SK-N-SH treated with all-trans-retinoic acid at 6 μM for 48 hours (cell line): Measurements from ENCODE around the gene KLF2.

Experiments
- ATAC-seq: fragments of 200-7000 bp; cut with Tn5 transposase; 3 replicates; pipeline ENCODE4 v1.9.1; 2020; ENCODE audit warnings: mild to moderate bottlenecking, moderate library complexity
- ARNTL ChIP-seq: fragments of 450-650 bp; formaldehyde crosslinking; IDR thresholded peaks from 2 replicates; pipeline ENCODE4 v1.5.0; 2020; ENCODE audit warnings: low read depth, mild to moderate bottlenecking, moderate library complexity, borderline replicate concordance
- BACH2 ChIP-seq: fragments of 250-450 bp; sonication (Bioruptor Pico); IDR thresholded peaks from 2 replicates; pipeline ENCODE4 v1.9.0; 2021; ENCODE audit warnings: mild to moderate bottlenecking, borderline replicate concordance
- CREB5 ChIP-seq: fragments of 250-450 bp; sonication (Bioruptor Pico); IDR thresholded peaks from 2 replicates; pipeline ENCODE4 v1.5.1; 2020; ENCODE audit warnings: low read depth, mild to moderate bottlenecking, moderate library complexity
- CSDC2 ChIP-seq: fragments of 250-450 bp; sonication (Bioruptor Pico); IDR thresholded peaks from 2 replicates; pipeline ENCODE4 v1.5.0; 2020; ENCODE audit warnings: mild to moderate bottlenecking, moderate library complexity
- CSRNP3 ChIP-seq: fragments of 250-450 bp; sonication (Bioruptor Pico); IDR thresholded peaks from 2 replicates; pipeline ENCODE4 v1.5.1; 2021; ENCODE audit warnings: mild to moderate bottlenecking, moderate library complexity
- ESRRG ChIP-seq: fragments of 250-450 bp; sonication (Bioruptor Pico); IDR thresholded peaks from 2 replicates; pipeline ENCODE4 v1.6.1; 2021; ENCODE audit warnings: mild to moderate bottlenecking
- GLIS3 ChIP-seq: fragments of 250-450 bp; sonication (Bioruptor Pico); IDR thresholded peaks from 2 replicates; pipeline ENCODE4 v1.5.0; 2020; ENCODE audit warnings: mild to moderate bottlenecking, moderate library complexity
- ISL1 ChIP-seq: fragments of 250-450 bp; sonication (Bioruptor Pico); IDR thresholded peaks from 2 replicates; pipeline ENCODE4 v2.1.2; 2022; ENCODE audit warnings: mild to moderate bottlenecking, moderate library complexity
- OSR1 ChIP-seq: fragments of 250-450 bp; sonication (Bioruptor Pico); IDR thresholded peaks from 2 replicates; pipeline ENCODE4 v1.8.0; 2022; ENCODE audit warnings: moderate library complexity, mild to moderate bottlenecking, inconsistent platforms
- PATZ1 ChIP-seq: fragments of 250-450 bp; sonication (Bioruptor Pico); IDR thresholded peaks from 2 replicates; pipeline ENCODE4 v1.8.0; 2020; ENCODE audit warnings: mild to moderate bottlenecking, moderate library complexity, borderline replicate concordance
- POU6F1 ChIP-seq: fragments of 250-450 bp; sonication (Bioruptor Pico); IDR thresholded peaks from 2 replicates; pipeline ENCODE4 v1.8.0; 2021; ENCODE audit warnings: low read depth, mild to moderate bottlenecking, moderate library complexity, borderline replicate concordance
- PPARA ChIP-seq: fragments of 250-450 bp; sonication (Bioruptor Pico); IDR thresholded peaks from 2 replicates; pipeline ENCODE4 v1.5.0; 2020; ENCODE audit warnings: mild to moderate bottlenecking, borderline replicate concordance
- RARB ChIP-seq: fragments of 250-450 bp; sonication (Bioruptor Pico); IDR thresholded peaks from 2 replicates; pipeline ENCODE4 v1.8.0; 2021; ENCODE audit warnings: mild to moderate bottlenecking, moderate library complexity
- SNAI2 ChIP-seq: fragments of 250-450 bp; sonication (Bioruptor Pico); IDR thresholded peaks from 2 replicates; pipeline ENCODE4 v1.5.0; 2020; ENCODE audit warnings: mild to moderate bottlenecking, moderate library complexity
- TCF4 ChIP-seq: fragments of 250-450 bp; sonication (Bioruptor Pico); IDR thresholded peaks from 2 replicates; pipeline ENCODE4 v1.8.0; 2021; ENCODE audit warnings: mild to moderate bottlenecking, moderate library complexity, borderline replicate concordance
- ZC3H10 ChIP-seq: fragments of 250-450 bp; sonication (Bioruptor Pico); IDR thresholded peaks from 2 replicates; pipeline ENCODE4 v1.5.1; 2021; ENCODE audit warnings: mild to moderate bottlenecking, moderate library complexity
- ZFP3 ChIP-seq: fragments of 250-450 bp; sonication (Bioruptor Pico); IDR thresholded peaks from 2 replicates; pipeline ENCODE4 v1.5.0; 2020; ENCODE audit warnings: mild to moderate bottlenecking, moderate library complexity
- ZFP30 ChIP-seq: fragments of 450-650 bp; formaldehyde crosslinking; IDR thresholded peaks from 2 replicates; pipeline ENCODE4 v1.5.0; 2022; ENCODE audit warnings: mild to moderate bottlenecking, moderate library complexity
- ZNF8 ChIP-seq: fragments of 450-650 bp; formaldehyde crosslinking; IDR thresholded peaks from 2 replicates; pipeline ENCODE4 v1.5.0; 2020; ENCODE audit warnings: mild to moderate bottlenecking, moderate library complexity

The KLF2 gene

GRCh38 chr19:16285769-16286498 lies 38.7 kb upstream of the KLF2 start:
- peak; percentile 68 for ATAC-seq
- TF ChIP-seq ARNTL (CRISPR knock-in tag) = no peak
- no peak for TF ChIP-seq ZFP3
- TF ChIP-seq ZC3H10 (CRISPR knock-in tag) = no peak
- TF ChIP-seq ISL1 = no peak
- no peak for TF ChIP-seq CSDC2 (CRISPR knock-in tag)
- no peak for TF ChIP-seq ZNF8
- TF ChIP-seq CSRNP3 (CRISPR knock-in tag) = no peak
- no peak for TF ChIP-seq OSR1
- TF ChIP-seq CREB5 (CRISPR knock-in tag) = no peak
- no peak for TF ChIP-seq GLIS3
- TF ChIP-seq POU6F1 (CRISPR knock-in tag) = no peak
- no peak for TF ChIP-seq RARB (CRISPR knock-in tag)
- TF ChIP-seq PATZ1 (CRISPR knock-in tag) = no peak
- TF ChIP-seq TCF4 = no peak
- no peak for TF ChIP-seq BACH2
- TF ChIP-seq ESRRG (CRISPR knock-in tag) = no peak

- no peak for TF ChIP-seq ISL1
- no peak for TF ChIP-seq BACH2
- no peak for TF ChIP-seq SNAI2 (CRISPR knock-in tag)
- TF ChIP-seq ZFP30 = no peak
- no peak for TF ChIP-seq CREB5 (CRISPR knock-in tag)
- TF ChIP-seq CSDC2 (CRISPR knock-in tag) = no peak
- no peak for TF ChIP-seq TCF4
- TF ChIP-seq PPARA (CRISPR knock-in tag) = no peak
- no peak for TF ChIP-seq ZFP3
- ATAC-seq = no peak
Observed at GRCh38 chr19:16288544-16288943, 36.1 kb upstream of the KLF2 start.

- no peak for ATAC-seq
Observed at GRCh38 chr19:16289594-16289993, 35.0 kb upstream of the KLF2 start.

More at GRCh38 chr19:16289594-16289993, 35.0 kb upstream of the KLF2 start:
- TF ChIP-seq CSDC2 (CRISPR knock-in tag) (no peak), ESRRG (CRISPR knock-in tag) (no peak), GLIS3 (no peak), ISL1 (no peak), ARNTL (CRISPR knock-in tag) (no peak), CREB5 (CRISPR knock-in tag) (no peak)
